Skin epidermis (tissue), 12 donors: Measurements from ENCODE around the gene TNKS1BP1.
A peak's percentile ranks its signal among the peaks of the same experiment; 100 is the strongest.

Experiments used
- H3K27ac ChIP-seq, 21 experiments: fragments of 200-600 bp; sonication (generic) in 11 of 21; one replicate each; pipeline ENCODE4 v1.5.0; 2020; ENCODE audit warnings: mild to moderate bottlenecking in 3 of 21, inconsistent platforms in 2 of 21, moderate library complexity in 2 of 21
- H3K4me3 ChIP-seq, 7 experiments: fragments of 200-600 bp; sonication (generic) in 2 of 7; one replicate each; pipeline ENCODE4 v1.5.0; 2020; ENCODE audit warnings: inconsistent platforms in 2 of 7, mild to moderate bottlenecking in 2 of 7, moderate library complexity in 1 of 7

TNKS1BP1 gene

GRCh38 chr11:57276169-57276970 lies 48.4 kb downstream of the TNKS1BP1 start:
- Histone ChIP-seq H3K4me3 (no peak overlapping the region), H3K27ac (peak overlapping the region in 2 of 21 experiments; percentile 29 to 37)

GRCh38 chr11:57275582-57275981 lies 49.2 kb downstream of the TNKS1BP1 start:
- no peak overlapping the region for H3K4me3 ChIP-seq
- H3K27ac ChIP-seq: peak overlapping the region in 3 of 21 experiments; percentile 12 to 29 (median 25)

DNA sequence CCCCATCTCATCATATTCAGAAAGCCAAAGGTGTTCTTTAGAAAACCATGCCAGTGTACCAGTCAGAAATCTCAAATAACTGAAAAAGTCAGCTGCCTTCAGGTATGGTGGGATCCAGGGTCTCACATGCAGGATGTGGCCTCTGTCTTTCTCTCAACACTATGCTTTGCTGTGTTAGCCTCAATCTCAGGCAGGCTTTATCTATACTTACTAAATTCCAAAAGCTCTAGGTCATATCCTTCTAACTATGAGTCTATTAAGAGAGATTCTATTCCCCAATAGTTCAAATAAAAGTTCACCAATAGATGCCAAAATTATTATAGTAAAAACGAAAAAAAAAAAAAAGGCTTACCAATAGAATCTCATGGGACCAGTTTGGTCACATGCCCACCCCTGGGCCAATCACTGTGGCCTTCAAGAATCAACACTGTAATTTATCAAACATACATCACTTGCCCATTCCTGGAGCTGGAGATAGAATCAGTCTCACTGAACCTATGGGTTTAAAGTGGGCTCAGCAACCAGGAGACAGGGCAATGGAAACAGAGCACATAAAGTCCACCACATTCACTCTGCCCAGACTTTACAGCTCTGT lies 49.8 kb downstream of the TNKS1BP1 start:
- peak overlapping the region in 2 of 21 experiments; percentile 12 to 25 for H3K27ac ChIP-seq

GRCh38 chr11:57273448-57274058 lies 51.2 kb downstream of the TNKS1BP1 start:
- Histone ChIP-seq H3K27ac (no peak overlapping the region), H3K4me3 (no peak overlapping the region)

More for the DNA sequence above, 49.8 kb downstream of the TNKS1BP1 start:
- no peak overlapping the region for H3K4me3 ChIP-seq

- Histone ChIP-seq H3K27ac (peak overlapping the region in 1 of 21 experiments; percentile 28), H3K4me3 (no peak overlapping the region)
These were observed 55.2 kb downstream of the TNKS1BP1 start for GRCh38 chr11:57269571-57270021.

GRCh38 chr11:57266157-57266556 lies 58.6 kb downstream of the TNKS1BP1 start:
- Histone ChIP-seq H3K4me3 (no peak overlapping the region), H3K27ac (no peak overlapping the region)

- Histone ChIP-seq H3K4me3 (no peak overlapping the region), H3K27ac (no peak overlapping the region)
These were observed 61.4 kb downstream of the TNKS1BP1 start for GRCh38 chr11:57263351-57263750.

- H3K27ac ChIP-seq: no peak overlapping the region
- no peak overlapping the region for H3K4me3 ChIP-seq
These were observed 62.6 kb downstream of the TNKS1BP1 start for GRCh38 chr11:57262157-57262556.

GRCh38 chr11:57260937-57261783 lies 63.6 kb downstream of the TNKS1BP1 start:
- H3K4me3 ChIP-seq: no peak overlapping the region
- no peak overlapping the region for H3K27ac ChIP-seq

DNA sequence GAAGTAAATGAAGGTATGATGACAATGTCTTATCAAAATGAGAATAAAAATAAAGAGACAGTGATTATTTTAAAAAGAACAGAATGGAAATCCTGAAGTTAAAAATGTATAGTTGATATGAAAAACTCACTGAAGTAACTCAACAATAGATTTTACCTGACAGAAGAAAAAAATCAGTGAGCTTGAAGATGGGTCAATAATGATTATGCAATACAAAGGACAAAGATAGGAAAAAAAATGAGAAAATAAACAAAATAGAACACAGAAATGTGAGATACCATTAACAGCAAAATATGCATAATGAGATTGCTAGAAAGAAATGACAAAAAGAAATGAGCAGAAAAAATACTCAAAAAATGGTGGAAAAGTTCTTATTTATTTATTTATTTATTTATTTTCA lies 68.6 kb downstream of the TNKS1BP1 start:
- H3K27ac ChIP-seq: no peak overlapping the region
- H3K4me3 ChIP-seq: no peak overlapping the region

GRCh38 chr11:57255618-57256017 lies 69.1 kb downstream of the TNKS1BP1 start:
- H3K4me3 ChIP-seq: no peak overlapping the region
- H3K27ac ChIP-seq: no peak overlapping the region

- Histone ChIP-seq H3K4me3 (no peak overlapping the region), H3K27ac (no peak overlapping the region)
These were observed 70.1 kb downstream of the TNKS1BP1 start for GRCh38 chr11:57254631-57255030.

- H3K27ac ChIP-seq: no peak overlapping the region
- H3K4me3 ChIP-seq: no peak overlapping the region
These were observed 73.2 kb downstream of the TNKS1BP1 start for GRCh38 chr11:57251491-57252104.

- no peak overlapping the region for H3K4me3 ChIP-seq
- no peak overlapping the region for H3K27ac ChIP-seq
These were observed 73.7 kb downstream of the TNKS1BP1 start for GRCh38 chr11:57251037-57251436.
